Endothelial cell of umbilical vein (primary cell): Measurements from ENCODE around the gene ST6GAL1. TPM values are rescaled to one million over a fixed set of nuclear protein-coding genes. Genes with fewer than 3 reads are reported as not detected.

Source experiments
- BruUV-seq: library from RNA; stranded (reverse); fragments of 400-500 nt; replicated peaks from 2 replicates; lab custom pipeline; 2021; lab: Mats Ljungman, UMichigan
- CTCF ChIA-PET: fragments of 300-600, 350-600 bp; sonication (Branson Sonifier 250); formaldehyde crosslinking; loops from one replicate; lab custom pipeline; 2021; ENCODE audit warnings: antibody characterized with exemption, inconsistent platforms; lab: Charles Lee
- POLR2A ChIA-PET: fragments of 300-600, 350-600 bp; sonication (Branson Sonifier 250); formaldehyde crosslinking; loops from one replicate; lab custom pipeline; 2021; ENCODE audit warnings: antibody characterized with exemption, inconsistent platforms; lab: Charles Lee
- DNase-seq: peaks from one replicate; pipeline ENCODE4 v3.0.0-alpha.2; 2011; ENCODE audit warnings: low read depth, low spot score
- FAIRE-seq: peaks from 2 replicates; lab custom pipeline; 2011; peaks lifted over from hg19 to GRCh38; lab: Jason Lieb, UNC
- H2AFZ ChIP-seq: 2 replicates; pipeline ENCODE4 v1.6.0; 2012; ENCODE audit warnings: low read depth, low read length, control low read depth, inconsistent platforms
- H3K27ac ChIP-seq: 2 replicates; pipeline ENCODE4 v1.5.1; 2011; ENCODE audit warnings: low read depth, mild to moderate bottlenecking, control low read depth, low read length, moderate library complexity; ENCODE audit not compliant: insufficient read depth
- H3K27me3 ChIP-seq, 2 experiments: 2 replicates each; pipeline versions ENCODE4 v1.6.0 to v1.6.1; 2011; ENCODE audit warnings: low read length in 2 of 2, mixed read lengths in 1 of 2; ENCODE audit not compliant: control insufficient read depth in 2 of 2, insufficient read depth in 2 of 2
- H3K36me3 ChIP-seq, 2 experiments: 2 replicates in 1 of 2; 3 replicates in 1 of 2; pipeline ENCODE4 v1.5.1; 2011; ENCODE audit warnings: low read length in 2 of 2, mild to moderate bottlenecking in 1 of 2, moderate library complexity in 1 of 2; ENCODE audit not compliant: control insufficient read depth in 2 of 2, insufficient read depth in 2 of 2; ENCODE audit errors: extremely low read depth in 1 of 2
- H3K4me1 ChIP-seq: 3 replicates; pipeline ENCODE4 v1.5.1; 2011; ENCODE audit warnings: mild to moderate bottlenecking, low read length; ENCODE audit not compliant: control insufficient read depth, insufficient read depth; ENCODE audit errors: extremely low read depth
- H3K4me2 ChIP-seq: 2 replicates; pipeline ENCODE4 v1.6.1; 2011; ENCODE audit warnings: low read length, control low read depth, mixed read lengths; ENCODE audit not compliant: insufficient read depth
- H3K4me3 ChIP-seq, 3 experiments: fragments of 200-600 bp in 1 of 3; sonication (generic), shearing (Covaris generic) in 1 of 3; replicated peaks in 1 of 3; 2 replicates each; pipeline ENCODE4 v1.5.1; 2011 to 2016; ENCODE audit warnings: control low read depth in 3 of 3, low read length in 3 of 3, mild to moderate bottlenecking in 2 of 3, inconsistent platforms in 1 of 3, low read depth in 1 of 3, moderate library complexity in 1 of 3; ENCODE audit not compliant: insufficient read depth in 1 of 3
- H3K79me2 ChIP-seq: 2 replicates; pipeline ENCODE4 v1.6.0; 2012; ENCODE audit warnings: low read length, inconsistent platforms; ENCODE audit not compliant: control insufficient read depth, insufficient read depth
- H3K9ac ChIP-seq: replicated peaks from 2 replicates; pipeline ENCODE3; 2011; ENCODE audit warnings: low read length, control low read depth; ENCODE audit not compliant: insufficient read depth; ENCODE audit errors: extremely low read depth
- H3K9me1 ChIP-seq: replicated peaks from 3 replicates; pipeline ENCODE4 v1.6.0; 2011; ENCODE audit warnings: mild to moderate bottlenecking, low read length; ENCODE audit not compliant: control insufficient read depth, insufficient read depth; ENCODE audit errors: extremely low read depth
- H3K9me3 ChIP-seq: replicated peaks from 2 replicates; pipeline ENCODE4 v1.5.1; 2012; ENCODE audit warnings: low read length, inconsistent platforms; ENCODE audit not compliant: control insufficient read depth, insufficient read depth
- H4K20me1 ChIP-seq: replicated peaks from 2 replicates; pipeline ENCODE3; 2011; ENCODE audit warnings: mild to moderate bottlenecking, low read length; ENCODE audit not compliant: control insufficient read depth, insufficient read depth; ENCODE audit errors: extremely low read depth
- EZH2 ChIP-seq: IDR thresholded peaks from 2 replicates; pipeline ENCODE4 v1.6.1; 2012; ENCODE audit warnings: borderline replicate concordance, low read depth, mild to moderate bottlenecking, moderate library complexity, low read length, inconsistent platforms; ENCODE audit not compliant: severe bottlenecking
- FOS ChIP-seq: IDR thresholded peaks from 2 replicates; pipeline ENCODE4 v1.6.1; 2011; ENCODE audit warnings: mild to moderate bottlenecking, low read length, moderate library complexity, borderline replicate concordance; ENCODE audit not compliant: insufficient read depth
- GATA2 ChIP-seq: IDR thresholded peaks from 2 replicates; pipeline ENCODE4 v1.7.0; 2011; ENCODE audit warnings: low read depth, mild to moderate bottlenecking, moderate library complexity, mixed read lengths, low read length; ENCODE audit not compliant: insufficient read length, insufficient read depth
- JUN ChIP-seq: IDR thresholded peaks from 2 replicates; pipeline ENCODE4 v1.6.1; 2011; ENCODE audit warnings: borderline replicate concordance, low read depth; ENCODE audit not compliant: insufficient read length, insufficient read depth
- MAX ChIP-seq: IDR thresholded peaks from 2 replicates; pipeline ENCODE4 v1.6.1; 2011; ENCODE audit not compliant: insufficient read depth, insufficient read length
- MYC ChIP-seq: IDR thresholded peaks from one replicate; pipeline ENCODE4 v1.6.1; 2011; ENCODE audit warnings: mild to moderate bottlenecking, low read depth, low read length
- POLR2A ChIP-seq: IDR thresholded peaks from 2 replicates; pipeline ENCODE4 v1.6.1; 2012; ENCODE audit warnings: low read depth, mild to moderate bottlenecking, control low read depth, low read length
- POLR2AphosphoS5 ChIP-seq: IDR thresholded peaks from 2 replicates; pipeline ENCODE4 v1.6.1; 2012; ENCODE audit warnings: low read depth, mild to moderate bottlenecking, control low read depth, low read length, moderate library complexity; ENCODE audit not compliant: insufficient read depth
- dilution Hi-C: fragments of 300-500 bp; cut with MboI; formaldehyde crosslinking; loops from one replicate; pipeline ENCODE4 v1.15.0; 2019; ENCODE audit warnings: low sequenced_read_pairs; ENCODE audit not compliant: extremely low pct_ligation_motif_present
- intact Hi-C: fragments of 100-400 bp; cut with micrococcal nuclease; formaldehyde crosslinking; loops from one replicate; pipeline ENCODE4 v1.10.0; 2022
- polyA plus RNA-seq, 4 experiments: library from polyadenylated mRNA; depleted of rRNA in 3 of 4; stranded (reverse) in 3 of 4; unstranded in 1 of 4; fragments of >200 nt; gene quantifications; 2 replicates each; pipeline versions ENCODE4 v1.2.1 to v1.2.3, GENCODE V29; 2011 to 2012; ENCODE audit warnings: missing spikeins in 1 of 4
- total RNA-seq: library from RNA; stranded (reverse); gene quantifications from 2 replicates; pipeline ENCODE4 v1.2.3, GENCODE V29; 2021
- TF ChIP-seq, protein P1 (sequence below), 2 donors: IDR thresholded peaks; 1 replicate in 1 of 2; 2 replicates in 1 of 2; pipeline ENCODE4 v1.5.1; 2011; ENCODE audit warnings: low read length in 2 of 2, mild to moderate bottlenecking in 2 of 2, moderate library complexity in 2 of 2, control low read depth in 1 of 2, inconsistent platforms in 1 of 2, low read depth in 1 of 2; ENCODE audit not compliant: insufficient read depth in 1 of 2; ENCODE audit errors: extremely low read depth in 1 of 2

The ST6GAL1 gene
- total and polyA plus RNA-seq, 2 donors (not counting 3 experiments of a cell fraction or from before 2014, with no cell fraction given), result 63.9 to 101 TPM

DNA sequence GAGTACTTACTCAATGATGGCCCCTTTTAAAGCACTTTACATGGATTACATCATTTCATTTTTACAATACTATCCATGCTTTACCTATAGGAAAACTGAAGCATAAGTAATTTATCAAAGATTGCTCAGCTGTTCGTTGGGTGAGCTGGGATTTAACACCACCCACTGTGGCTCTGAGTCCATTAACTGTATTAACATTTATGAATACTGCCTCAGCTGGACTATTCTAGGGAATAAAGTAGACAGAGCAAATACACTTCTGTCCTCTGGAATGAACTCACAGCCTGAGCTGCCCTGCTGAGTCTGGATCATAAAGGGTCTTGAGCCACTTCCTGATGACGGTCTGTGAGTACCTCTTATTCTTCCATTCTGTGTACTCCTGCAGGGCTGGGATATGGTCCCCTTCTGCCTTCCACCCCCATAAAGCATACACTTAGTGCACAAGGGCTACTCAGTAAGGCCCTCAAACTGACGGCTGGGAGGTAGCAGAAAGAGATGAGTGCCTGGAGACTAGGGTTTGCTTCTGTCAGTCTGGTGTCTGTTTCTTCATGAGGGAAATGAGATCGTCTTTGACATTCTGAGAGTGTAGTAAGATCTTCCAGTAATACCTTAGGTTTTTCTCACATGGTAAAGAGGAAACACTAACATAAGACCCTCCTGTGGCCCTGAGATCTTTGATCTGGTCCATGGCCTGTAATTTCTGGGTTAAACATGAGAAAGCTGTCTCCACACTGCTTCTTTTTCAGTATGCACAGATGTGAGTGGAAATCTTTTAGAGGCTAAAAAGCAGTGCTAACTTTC is 12.6 kb upstream of the ST6GAL1 start:
- BruUV-seq, result no TSS peak
- POLR2A ChIA-PET, result no interaction called here

More for the DNA sequence above, 12.6 kb upstream of the ST6GAL1 start:
- Histone ChIP-seq H4K20me1 (no peaks in the 10 kb centered on the region), H3K9me3 (no peaks in the 10 kb centered on the region), H3K36me3 (no peaks in the 10 kb centered on the region), H3K4me1 (peaks cover under 1% of the 10 kb centered on the region), H3K4me3 (no peak overlapping the region), H3K4me2 (no peak overlapping the region), H3K27me3 (no peaks in the 10 kb centered on the region), H3K79me2 (no peaks in the 10 kb centered on the region), H3K9me1 (no peaks in the 10 kb centered on the region), H2AFZ (no peak overlapping the region), H3K9ac (no peak overlapping the region), H3K27ac (no peak overlapping the region)
- TF ChIP-seq, protein P1, sequence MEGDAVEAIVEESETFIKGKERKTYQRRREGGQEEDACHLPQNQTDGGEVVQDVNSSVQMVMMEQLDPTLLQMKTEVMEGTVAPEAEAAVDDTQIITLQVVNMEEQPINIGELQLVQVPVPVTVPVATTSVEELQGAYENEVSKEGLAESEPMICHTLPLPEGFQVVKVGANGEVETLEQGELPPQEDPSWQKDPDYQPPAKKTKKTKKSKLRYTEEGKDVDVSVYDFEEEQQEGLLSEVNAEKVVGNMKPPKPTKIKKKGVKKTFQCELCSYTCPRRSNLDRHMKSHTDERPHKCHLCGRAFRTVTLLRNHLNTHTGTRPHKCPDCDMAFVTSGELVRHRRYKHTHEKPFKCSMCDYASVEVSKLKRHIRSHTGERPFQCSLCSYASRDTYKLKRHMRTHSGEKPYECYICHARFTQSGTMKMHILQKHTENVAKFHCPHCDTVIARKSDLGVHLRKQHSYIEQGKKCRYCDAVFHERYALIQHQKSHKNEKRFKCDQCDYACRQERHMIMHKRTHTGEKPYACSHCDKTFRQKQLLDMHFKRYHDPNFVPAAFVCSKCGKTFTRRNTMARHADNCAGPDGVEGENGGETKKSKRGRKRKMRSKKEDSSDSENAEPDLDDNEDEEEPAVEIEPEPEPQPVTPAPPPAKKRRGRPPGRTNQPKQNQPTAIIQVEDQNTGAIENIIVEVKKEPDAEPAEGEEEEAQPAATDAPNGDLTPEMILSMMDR (IDR thresholded peaks at IDR 0.05; ENCODE audit: extremely low read depth in 1 of 2, insufficient read depth in 1 of 2, low read depth in 1 of 2, low read length in 2 of 2), result no peak
- no peak for TF ChIP-seq GATA2
- no peak for TF ChIP-seq POLR2AphosphoS5
- TF ChIP-seq JUN, result no peak
- no peak for TF ChIP-seq MAX
- TF ChIP-seq POLR2A, result no peak
- no peak for TF ChIP-seq MYC
- TF ChIP-seq FOS, result no peak
- TF ChIP-seq EZH2, result no peak
- DNase-seq (no peak), FAIRE-seq (peak; percentile 56)
- dilution Hi-C loops (no loop called here), intact Hi-C loops (no loop called here)
- CTCF ChIA-PET, result no interaction called here
